T-helper 22 cell (primary cell): ENCODE results near the gene CRKL.
A peak's percentile ranks its signal among the peaks of the same experiment; 100 is the strongest.
"Not testable (repeated sequence)": the region's sequence is repeated elsewhere in the genome, so short reads cannot be mapped to it uniquely, and the experiment has no call there.

ENCODE experiments used
- DNase-seq: peaks from one replicate; pipeline ENCODE4 v3.0.0-alpha.2; 2020; ENCODE audit warnings: low read depth

Gene CRKL, protein sequence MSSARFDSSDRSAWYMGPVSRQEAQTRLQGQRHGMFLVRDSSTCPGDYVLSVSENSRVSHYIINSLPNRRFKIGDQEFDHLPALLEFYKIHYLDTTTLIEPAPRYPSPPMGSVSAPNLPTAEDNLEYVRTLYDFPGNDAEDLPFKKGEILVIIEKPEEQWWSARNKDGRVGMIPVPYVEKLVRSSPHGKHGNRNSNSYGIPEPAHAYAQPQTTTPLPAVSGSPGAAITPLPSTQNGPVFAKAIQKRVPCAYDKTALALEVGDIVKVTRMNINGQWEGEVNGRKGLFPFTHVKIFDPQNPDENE

DNA sequence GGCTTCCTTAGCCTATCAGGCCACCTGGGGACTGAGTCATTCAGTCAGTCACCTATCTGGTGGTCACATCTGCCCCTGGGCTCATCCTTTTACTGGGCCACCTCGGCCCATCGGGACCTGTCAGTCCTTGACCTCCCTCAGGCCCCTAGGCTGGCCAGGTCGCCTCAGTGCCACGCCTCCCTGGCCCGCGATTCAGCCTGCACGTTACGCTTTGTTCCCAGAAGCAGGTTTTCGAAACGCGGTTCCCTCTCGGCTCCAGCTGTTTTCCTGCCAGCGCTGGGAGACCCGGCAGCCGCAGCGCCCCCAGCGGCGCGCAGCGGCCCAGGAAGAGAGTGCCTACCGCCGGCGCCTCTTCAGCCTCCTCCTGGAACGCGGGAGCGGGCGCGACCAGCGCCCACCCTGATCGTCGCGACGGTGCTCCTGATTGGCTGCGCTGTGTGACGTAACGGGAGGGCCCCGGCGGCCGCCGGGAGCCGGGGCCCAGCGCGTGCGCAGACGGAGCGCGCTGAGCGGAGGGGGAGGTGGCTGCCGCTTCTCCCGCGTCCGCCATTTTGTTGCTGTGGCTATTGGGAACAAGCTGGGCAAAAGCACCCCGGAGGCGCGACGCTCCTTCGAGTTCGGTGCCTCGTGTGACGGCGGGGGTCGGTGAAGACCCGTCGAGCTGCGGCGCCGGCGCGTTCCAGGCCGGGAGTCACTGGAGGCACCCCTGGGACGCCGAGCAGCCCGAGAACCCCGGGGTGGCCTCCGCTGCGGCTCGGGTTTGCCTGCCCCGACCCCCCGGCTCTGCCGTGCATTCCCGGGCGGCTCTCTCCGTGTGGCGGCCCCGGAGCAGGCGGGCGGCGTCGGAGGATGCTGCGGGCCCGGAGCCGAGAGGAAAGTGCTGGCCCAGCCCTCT is at the start of gene CRKL:
Gene CRKL (plus strand): TSS at position 492 of the 895 bp plus-strand sequence. CDS start 528 bp downstream, outside the sequence.
- DNase-seq: peak; percentile 94

DNA sequence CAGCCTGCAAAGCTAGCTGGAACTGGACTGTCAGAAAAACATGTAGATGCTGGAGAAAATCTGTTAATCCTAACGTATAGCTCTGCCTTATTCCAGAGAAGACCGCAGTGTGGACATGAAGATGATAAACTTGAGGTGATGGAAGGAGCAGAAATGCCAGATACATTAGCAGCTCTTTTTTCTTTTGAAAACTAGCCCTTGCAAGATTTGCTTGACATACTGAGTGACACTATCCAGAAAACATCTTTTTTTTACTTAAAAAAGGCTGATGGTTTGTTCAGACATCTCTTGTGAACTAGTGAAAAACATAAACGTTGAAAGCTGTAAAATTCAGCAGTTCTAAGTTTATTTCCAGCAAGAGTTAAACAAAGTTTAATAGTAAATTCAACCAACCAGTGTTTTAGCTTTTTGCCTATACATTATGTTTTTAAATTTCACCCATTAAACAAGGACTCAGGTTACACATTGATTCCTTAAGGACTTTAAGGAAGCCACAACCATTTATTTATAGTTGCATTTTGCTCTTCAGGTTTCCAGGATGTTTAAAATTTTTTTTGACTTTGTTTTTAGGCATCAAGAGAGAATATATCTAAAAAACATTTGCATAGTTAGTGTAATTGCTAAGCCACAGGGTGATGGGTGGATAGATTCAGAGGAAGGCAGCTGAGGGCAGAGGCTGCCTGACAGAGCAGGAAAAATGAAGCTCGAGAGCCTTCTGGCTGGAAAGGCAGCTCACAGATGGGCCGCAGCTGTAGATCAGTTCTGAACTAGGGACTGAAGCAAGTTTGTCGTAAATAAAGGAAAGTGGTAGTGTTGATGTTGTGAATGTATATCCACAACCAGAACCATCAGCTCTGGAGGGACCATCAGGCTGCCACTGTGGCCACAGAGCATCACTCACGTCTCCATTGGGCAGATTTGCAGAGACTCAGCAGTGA is 48.9 kb upstream of the CRKL start:
- no peak for DNase-seq

DNA sequence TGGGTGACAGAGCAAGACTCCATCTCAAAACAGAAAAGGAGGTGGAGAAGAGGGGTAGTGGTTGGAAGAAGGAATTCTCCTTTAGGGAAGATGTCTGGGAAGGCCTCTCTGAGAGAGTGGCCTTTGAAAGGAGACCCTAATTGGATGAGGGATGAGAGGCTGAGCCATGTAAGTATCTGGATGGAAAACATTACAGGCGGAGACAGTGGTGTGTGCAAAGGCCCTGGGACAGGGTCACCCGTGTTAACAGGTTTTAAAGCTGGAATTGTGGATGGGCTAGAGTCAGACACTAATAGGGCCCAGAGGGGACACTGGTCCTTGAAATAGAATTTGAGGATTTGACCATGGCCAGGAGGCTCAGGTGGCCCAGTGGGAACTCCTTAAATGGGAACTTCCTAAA is 48.0 kb upstream of the CRKL start:
- DNase-seq: no peak

DNA sequence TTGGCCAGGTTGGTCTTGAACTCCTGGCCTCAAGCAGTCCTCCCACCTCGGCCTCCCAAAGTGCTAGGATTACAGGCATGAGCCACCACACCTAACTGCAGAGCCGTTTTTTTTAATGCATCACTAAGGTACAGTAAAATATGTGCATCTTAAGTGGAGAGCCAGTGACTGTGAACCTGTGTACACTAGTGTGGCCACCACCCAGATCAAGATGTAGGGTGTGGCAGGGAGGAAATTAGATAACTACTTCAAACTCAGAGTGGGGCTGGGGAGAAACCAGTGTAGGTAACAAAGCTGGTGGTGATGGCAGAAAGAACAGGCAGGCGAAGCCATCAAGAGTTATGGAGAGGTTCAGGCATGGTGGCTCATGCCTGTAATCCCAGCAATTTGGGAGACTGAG is 44.0 kb upstream of the CRKL start:
- DNase-seq: no peak

DNA sequence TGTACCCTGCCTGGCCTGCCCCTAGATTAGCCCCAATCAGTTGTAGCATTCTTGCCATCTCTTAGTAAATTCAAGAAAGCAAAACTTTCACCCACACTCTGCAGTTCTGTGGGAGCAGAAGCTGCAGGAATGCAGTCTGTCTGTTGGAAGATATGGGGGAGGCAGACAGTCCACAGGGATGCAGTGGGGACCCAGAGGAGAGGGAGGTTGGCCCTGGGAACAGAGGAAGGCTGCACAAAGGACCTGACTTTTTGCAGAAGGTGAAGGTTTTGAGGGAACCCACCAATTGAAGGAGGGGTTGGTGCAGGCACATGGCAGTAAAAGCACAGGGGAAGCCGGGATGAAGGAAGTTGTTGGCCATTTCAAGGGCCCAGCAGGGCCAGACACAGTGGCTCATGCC is 41.9 kb upstream of the CRKL start:
- no peak for DNase-seq

DNA sequence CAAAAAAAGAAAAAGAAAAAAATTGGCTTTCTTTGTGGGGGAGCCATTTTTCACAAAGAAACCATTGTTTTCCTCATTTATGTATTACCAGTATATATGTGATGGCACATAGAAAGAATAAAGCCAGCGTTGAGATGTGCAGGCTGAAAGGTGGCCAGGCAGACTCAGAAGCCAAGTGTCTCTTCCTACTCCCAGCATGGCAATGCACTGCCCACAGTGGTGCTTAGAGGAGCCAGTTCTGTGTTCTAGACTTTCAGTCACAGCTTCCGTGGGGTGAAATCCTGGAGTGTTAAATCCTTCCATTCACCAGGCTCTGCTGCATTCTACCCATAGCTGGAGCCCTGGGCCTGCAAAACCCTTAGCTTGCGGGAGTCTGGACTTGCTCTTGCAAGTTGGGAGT is 39.5 kb upstream of the CRKL start:
- no peak for DNase-seq

DNA sequence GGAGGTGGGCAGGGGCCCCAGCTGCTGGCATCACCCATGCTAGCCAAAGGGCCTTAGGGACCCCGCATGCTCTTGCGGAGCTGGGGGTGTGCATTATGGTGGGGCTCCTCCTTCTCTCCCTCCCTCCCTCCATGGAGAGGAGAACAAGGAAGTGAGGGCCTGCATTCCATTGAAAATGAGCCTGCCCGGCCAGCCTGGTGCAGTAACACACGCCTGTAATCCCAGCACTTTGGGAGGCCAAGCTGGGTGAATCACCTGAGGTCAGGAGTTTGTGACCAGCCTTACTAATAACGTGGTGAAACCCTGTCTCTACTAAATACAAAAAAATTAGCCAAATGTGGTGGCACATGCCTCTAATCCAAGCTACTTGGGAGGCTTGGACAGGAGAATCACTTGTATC is 36.0 kb upstream of the CRKL start:
- no peak for DNase-seq

DNA sequence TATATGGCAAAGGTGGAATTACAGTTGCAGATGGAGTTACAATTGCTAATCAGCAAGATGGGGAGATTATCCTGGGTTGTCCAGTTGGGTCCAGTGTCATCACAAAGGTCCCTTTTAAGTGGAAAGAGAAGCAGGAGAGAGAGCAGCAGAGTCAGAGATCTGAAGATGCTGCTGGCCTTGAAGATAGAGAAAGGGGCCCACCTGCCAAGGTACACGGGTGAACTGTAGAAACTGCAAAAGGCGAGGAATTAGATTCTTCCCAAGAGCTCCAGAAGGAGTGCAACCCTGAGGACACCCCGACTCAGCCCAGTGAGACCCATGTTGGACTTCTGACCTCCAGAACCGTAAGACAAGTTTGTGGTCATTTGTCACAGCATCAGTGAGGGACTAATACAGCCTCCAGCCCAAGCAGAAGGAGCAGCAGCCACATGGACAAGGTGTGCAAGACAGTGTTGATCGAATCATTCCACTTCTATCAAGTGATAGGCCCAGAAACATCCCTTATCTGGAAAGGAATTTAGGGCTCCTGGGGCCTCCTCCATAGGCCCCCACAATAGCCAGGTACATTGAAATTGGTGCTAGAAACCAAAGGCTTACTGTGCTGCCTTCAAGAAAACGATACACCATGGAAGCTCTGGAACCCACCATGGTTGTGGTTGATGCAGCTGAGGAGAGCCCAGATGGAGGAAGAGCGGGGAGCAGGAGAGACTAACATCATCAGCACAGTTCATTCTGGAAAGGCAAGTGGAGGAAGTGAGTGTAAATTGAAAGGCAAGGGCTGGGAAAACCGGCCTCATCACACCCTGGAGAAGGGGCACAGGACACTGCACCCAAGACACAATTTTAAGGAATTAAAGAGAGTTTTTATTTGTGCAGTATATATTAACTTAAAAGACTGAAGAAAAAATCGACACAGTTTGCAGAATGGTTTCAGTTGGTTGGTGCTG is 35.1 kb upstream of the CRKL start:
- DNase-seq: no peak

DNA sequence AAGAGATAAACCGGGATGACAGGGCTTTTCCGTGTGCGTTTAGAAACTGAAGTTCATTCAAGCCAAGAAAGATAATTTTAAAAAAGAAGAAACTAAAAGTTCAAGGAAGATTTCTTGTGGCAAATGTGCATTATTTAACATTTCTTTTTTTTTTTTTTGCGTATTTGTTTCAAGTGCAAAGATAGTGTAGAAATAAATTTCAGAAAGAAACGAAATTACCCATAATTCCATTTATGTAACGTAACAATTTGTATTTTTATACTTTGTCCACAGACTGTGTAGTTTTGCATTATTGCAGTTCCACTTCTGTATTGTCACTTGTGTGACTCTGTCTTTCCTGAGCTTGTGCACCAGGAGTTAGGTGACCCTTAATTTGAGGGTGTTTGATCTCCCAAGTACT is 34.4 kb upstream of the CRKL start:
- DNase-seq: no peak

DNA sequence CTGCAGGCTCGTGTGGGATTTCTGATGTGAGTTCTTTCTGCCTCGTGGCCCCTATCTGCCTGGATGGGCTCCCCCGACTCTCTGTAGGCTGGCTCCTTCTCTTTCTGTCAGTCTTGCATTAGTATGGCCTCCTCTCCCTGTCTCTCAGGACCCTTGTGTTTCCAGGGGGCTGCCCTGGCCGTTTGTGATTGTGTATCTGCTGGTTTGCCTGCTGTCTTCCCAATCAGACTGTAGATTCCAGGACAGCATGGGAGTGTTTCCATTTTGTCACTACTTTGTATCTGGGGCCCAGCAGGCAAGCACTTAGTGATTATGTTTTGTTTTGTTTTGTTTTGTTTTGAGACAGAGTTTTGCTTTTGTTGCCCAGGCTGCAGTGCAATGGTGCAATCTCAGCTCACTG is 32.8 kb upstream of the CRKL start:
- DNase-seq: no peak

DNA sequence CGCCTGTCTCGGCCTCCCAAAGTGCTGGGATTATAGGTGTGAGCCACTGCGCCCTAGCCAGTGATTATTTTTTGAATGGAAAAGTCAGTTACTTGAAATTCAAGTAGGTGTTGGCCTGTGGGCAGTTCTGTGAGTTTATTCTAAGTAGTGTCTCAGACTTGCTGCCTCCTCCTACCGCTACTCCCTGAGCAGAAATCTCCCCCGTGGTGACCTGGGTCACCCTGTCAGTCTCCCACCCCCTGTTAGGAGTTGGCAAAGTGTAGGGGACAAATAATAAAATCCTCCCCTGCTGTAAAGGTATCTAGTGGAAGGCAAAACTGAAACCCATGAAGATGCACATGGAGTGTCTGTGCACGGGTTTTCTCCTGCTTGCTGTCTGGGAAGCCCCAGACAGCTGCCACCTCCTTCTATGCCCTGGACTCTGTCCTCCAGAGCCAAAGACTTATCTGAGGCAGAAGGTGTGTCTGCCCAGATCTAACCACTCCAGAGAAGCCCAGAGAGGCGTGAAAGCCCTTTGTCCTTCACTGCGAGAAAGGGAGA is 32.1 kb upstream of the CRKL start:
- DNase-seq: no peak

DNA sequence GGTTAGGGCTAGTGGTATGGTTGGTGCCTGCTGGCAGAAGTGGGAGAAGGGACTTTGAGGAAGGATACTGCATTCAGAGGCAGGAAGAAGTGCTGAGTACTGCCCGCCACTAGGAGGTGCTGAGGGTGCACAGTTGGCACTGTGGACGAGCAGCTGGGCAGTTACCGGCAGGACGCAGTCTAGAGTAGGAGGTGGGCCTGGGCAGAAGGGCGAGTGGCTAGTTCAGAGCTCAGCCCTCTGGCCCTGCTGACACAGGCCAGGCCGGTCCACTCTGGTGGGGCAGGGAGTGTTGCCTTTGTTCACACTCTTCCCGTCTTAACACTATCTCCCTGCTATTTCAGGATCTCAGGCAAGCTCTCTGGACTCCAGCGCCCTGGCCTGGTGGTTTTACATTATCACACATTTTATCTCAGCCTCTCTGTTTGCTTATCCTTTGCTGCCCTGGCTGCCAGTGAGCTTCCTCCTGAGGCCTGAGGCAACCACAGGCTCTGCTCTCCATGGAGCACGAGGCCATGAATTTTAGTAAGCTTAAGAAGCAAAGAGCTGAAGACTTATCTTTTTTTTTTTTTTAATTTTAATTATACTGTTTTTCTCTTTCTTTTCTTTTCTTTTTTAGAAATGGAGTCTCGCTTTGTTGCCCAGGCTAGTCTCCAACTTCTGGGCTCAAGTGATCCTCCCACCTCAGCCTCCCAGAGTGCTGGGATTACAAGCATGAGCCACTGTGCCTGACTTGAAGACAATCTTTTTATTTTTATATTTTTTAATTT is 31.5 kb upstream of the CRKL start:
- no peak for DNase-seq

DNA sequence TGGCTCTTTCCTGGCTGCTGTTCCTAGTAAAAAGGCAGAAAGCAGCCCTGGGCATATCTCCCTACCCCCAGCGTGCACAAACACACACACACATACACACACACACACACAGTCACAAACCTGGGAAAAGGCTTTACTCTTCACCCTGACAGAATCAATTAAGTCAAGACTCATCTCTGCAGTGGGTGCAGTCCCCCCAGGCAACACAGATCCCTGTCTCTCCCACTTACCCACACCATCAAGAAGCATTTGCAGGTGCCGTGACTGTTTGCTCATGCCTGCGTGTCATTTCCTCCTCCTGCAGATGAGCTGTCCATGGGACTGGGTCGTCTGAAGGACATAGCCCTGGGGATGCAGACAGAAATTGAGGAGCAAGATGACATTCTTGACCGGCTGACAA is 29.8 kb upstream of the CRKL start:
- no peak for DNase-seq

DNA sequence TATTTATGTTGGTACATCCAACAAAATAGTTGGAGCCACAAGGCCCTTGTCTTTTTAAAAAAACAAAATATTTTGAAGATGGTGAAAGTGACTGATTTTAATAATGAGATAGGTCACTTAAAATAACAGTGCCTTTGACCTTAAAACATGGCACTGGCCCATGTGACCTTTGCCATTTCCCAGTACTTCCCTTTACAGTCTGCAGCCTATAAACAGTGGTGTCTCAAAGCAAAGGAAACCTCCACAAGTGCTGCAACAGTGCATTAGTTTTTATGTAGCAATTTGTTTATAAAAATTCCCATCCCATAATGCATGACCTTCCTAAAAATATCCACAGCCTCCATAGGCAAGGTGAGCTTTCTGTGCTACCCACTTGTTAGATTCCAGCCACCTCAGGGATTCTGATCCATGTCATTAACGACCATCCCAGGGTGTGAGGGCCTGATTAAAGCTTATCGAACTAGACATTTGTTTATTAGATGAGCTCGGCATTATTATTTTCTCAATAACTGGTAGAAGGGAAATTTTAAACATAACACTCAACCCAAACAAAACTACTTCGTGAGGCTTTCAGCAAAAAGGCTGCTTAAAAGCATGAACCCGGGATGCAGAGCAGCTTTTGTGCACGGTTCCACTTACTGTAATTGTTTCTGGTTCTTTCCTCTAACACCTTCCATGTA is 28.0 kb upstream of the CRKL start:
- DNase-seq: no peak

DNA sequence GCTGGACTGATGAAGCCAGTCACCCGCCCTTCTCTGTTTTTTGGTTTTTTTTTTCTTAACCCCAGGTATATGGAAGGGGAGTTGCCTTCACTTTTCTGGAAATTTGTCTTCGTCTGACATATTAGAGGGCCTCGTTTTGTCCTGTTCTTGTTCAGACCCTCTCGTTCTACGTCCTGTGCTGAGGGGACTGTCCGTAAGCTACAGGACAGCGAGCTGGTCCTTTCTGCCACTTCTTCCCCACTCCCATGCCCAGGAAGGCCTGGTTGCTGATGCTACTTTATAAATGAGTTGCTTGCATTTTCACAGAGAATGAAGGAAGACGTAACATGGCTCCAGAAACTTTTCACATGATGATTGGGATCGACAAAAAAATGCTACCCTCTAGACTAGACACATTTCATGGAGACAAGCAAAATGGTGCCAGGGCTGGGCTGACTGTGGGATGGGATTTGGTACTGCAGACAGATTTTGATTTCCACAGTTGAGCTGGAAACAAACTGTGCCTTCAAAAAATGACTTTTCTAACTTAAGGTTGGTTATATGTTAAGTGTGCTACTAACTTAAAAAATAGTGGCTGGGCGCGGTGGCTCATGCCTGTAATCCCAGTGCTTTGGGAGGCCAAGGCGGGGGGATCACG is 27.2 kb upstream of the CRKL start:
- no peak for DNase-seq

DNA sequence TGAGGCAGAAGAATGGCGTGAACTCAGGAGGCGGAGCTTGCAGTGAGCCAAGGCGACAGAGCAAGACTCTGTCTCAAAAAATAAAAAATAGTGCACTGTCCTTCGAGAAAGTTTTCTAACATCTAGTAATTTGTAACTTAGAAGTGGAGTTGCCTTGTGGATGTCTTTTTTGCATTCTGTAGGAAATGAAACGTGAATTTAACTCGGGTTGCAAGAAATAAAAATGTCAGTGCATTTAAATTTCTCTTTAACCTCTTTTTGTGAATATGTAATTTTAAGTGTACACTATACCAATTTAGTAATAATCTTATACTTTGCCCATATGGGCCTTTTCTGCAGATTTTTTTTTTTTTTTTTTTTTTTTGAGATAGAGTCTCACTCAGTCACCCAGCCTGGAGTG is 26.2 kb upstream of the CRKL start:
- DNase-seq: no peak

DNA sequence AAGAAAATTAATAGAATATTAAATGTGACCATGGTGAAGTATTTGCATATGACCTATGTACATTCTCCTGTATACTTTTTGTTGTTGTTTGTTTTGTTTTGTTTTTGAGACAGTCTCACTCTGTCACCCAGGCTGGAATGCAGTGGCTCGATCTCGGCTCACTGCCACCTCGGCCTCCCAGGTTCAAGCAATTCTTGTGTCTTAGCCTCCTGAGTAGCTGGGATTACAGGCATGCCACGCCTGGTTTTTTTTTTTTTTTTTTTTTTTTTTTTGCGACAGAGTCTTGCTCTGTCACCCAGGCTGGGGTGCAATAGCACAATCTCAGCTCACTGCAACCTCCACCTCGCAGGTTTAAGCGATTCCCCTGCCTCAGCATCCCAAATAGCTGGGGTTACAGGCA is 19.5 kb upstream of the CRKL start:
- DNase-seq: not testable (repeated sequence)

DNA sequence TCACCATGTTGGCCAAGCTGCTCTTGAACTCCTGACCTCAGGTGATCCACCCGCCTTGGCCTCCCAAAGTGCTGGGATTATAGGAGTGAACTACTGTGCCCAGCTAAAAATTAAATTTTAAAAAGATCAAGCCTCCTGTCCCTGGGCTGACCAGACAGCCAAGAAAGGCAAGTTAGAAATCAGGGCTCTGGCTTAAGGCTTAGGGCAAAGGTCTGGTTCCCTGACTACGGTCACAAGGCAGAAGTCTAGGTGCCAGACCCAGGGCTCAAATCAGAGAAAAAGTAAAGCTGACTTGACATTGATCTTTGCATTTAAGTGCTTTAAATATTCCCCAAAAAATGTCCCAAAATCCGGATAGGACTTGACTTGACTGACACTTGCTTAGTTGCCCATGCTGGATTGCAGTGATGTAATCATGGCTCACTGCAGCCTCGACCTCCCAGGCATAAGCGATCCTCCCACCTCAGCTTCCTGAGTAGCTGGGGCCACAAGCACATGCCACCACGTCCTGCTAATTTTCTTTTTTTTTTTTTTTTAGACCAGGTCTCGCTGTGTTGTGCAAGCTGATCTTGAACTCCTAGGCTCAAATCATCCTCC is 17.3 kb upstream of the CRKL start:
- no peak for DNase-seq
